Lung (tissue), 12 donors: ENCODE measurements around the gene BARD1. TPM values are rescaled to one million over a fixed set of nuclear protein-coding genes. Genes with fewer than 3 reads are reported as not detected.

Experiments
- ATAC-seq: fragments of 200-7000 bp; cut with Tn5 transposase; one replicate; pipeline ENCODE4 v1.9.1; 2020; ENCODE audit warnings: moderate number of reproducible peaks; ENCODE audit not compliant: insufficient read depth, low FRiP score
- DNase-seq, 3 donors: peaks; one replicate each; pipeline ENCODE4 v3.0.0-alpha.2; 2013 to 2017
- H3K27ac ChIP-seq, 2 donors: one replicate each; pipeline ENCODE4 v1.5.1; 2013; ENCODE audit warnings: mild to moderate bottlenecking in 2 of 2, moderate library complexity in 2 of 2, control low read depth in 1 of 2, inconsistent platforms in 1 of 2, low read depth in 1 of 2, low read length in 1 of 2
- H3K27me3 ChIP-seq, 3 donors: one replicate each; pipeline ENCODE4 v1.5.1; 2013; ENCODE audit warnings: low read length in 2 of 3; ENCODE audit not compliant: control insufficient read depth in 3 of 3, insufficient read depth in 3 of 3
- H3K36me3 ChIP-seq, 4 donors: one replicate each; pipeline ENCODE4 v1.5.1; 2013; ENCODE audit warnings: low read length in 4 of 4, mild to moderate bottlenecking in 1 of 4, moderate library complexity in 1 of 4; ENCODE audit not compliant: control insufficient read depth in 4 of 4, insufficient read depth in 4 of 4
- H3K4me1 ChIP-seq, 5 donors: one replicate each; pipeline ENCODE4 v1.5.1; 2013; ENCODE audit warnings: low read length in 5 of 5, mild to moderate bottlenecking in 2 of 5, moderate library complexity in 1 of 5; ENCODE audit not compliant: control insufficient read depth in 5 of 5, insufficient read depth in 5 of 5
- H3K4me3 ChIP-seq: one replicate; pipeline ENCODE4 v1.5.1; 2013; ENCODE audit warnings: mild to moderate bottlenecking, control low read depth, moderate library complexity
- H3K9ac ChIP-seq, 2 donors: one replicate each; pipeline ENCODE4 v1.5.1; 2013; ENCODE audit warnings: low read length in 2 of 2, control low read depth in 1 of 2; ENCODE audit not compliant: insufficient read depth in 1 of 2
- H3K9me3 ChIP-seq, 4 donors: one replicate each; pipeline ENCODE4 v1.5.1; 2013; ENCODE audit warnings: low read length in 3 of 4, mild to moderate bottlenecking in 1 of 4, moderate library complexity in 1 of 4; ENCODE audit not compliant: control insufficient read depth in 4 of 4, insufficient read depth in 3 of 4
- CTCF ChIP-seq: IDR thresholded peaks from 2 replicates; pipeline ENCODE4 v1.5.1; 2012; ENCODE audit warnings: mild to moderate bottlenecking; ENCODE audit errors: control extremely low read depth, extremely low read depth
- WGBS, 2 donors: extraction: QIAGEN DNeasy Blood & Tissue Kit; methylation state at CpG; one replicate each; pipeline ENCODE4 v1.1.7; 2013; 5-methylcytosine and 5-hydroxymethylcytosine counted together
- polyA plus RNA-seq, 2 donors: library from polyadenylated mRNA; stranded (reverse); fragments of 200-250 nt; gene quantifications; one replicate each; pipeline ENCODE4 v1.2.1, GENCODE V29; 2013
- total RNA-seq, 2 donors: library from RNA; depleted of rRNA in 1 of 2; stranded (reverse); fragments of >200 nt in 1 of 2; gene quantifications; one replicate each; pipeline ENCODE4 v1.2.1, GENCODE V29; 2014 to 2021
- donor health status: control.
- donor health status: control.
- donor health status: Bipolar disorder and iron deficiency.
- donor health status: healthy.
- donor health status: DM: yes; HTN: yes; CAD: no.

BARD1 gene
- total and polyA plus RNA-seq, 4 donors, result 1.9 to 33.7 (median 8.2) TPM

GRCh38 chr2:214772443-214773015 lies 37.0 kb downstream of the BARD1 start:
- Histone ChIP-seq H3K9ac (no peak overlapping the region), H3K4me1 (peaks cover 0 to 8% (median 0%) of the 10 kb centered on the region in 5 donors), H3K4me3 (no peak overlapping the region), H3K27ac (no peak overlapping the region), H3K9me3 (peaks cover 0 to 7% (median 4%) of the 10 kb centered on the region in 4 donors), H3K36me3 (peaks cover 1 to 35% (median 8%) of the 10 kb centered on the region in 4 donors), H3K27me3 (no peaks in the 10 kb centered on the region)
- no peak for DNase-seq
- no peak for TF ChIP-seq CTCF
- no peak for ATAC-seq
- 55 to 88% methylated on average over 3 of the region's 3 CpGs for WGBS, 2 donors

- Histone ChIP-seq H3K9me3 (no peaks in the 10 kb centered on the region), H3K4me1 (peaks cover 0 to 3% (median 0%) of the 10 kb centered on the region in 5 donors), H3K27ac (no peak overlapping the region), H3K27me3 (no peaks in the 10 kb centered on the region), H3K9ac (no peak overlapping the region), H3K36me3 (peaks cover 2 to 20% (median 13%) of the 10 kb centered on the region in 4 donors), H3K4me3 (no peak overlapping the region)
- TF ChIP-seq CTCF, result no peak
- 96 to 98% methylated on average over 2 of the region's 2 CpGs for WGBS, 2 donors
- ATAC-seq (no peak), DNase-seq (no peak)
These were observed 44.3 kb downstream of the BARD1 start for GRCh38 chr2:214765180-214765579.

GRCh38 chr2:214753455-214753854 lies 56.0 kb downstream of the BARD1 start:
- Histone ChIP-seq H3K27me3 (no peaks in the 10 kb centered on the region), H3K27ac (no peak overlapping the region), H3K36me3 (peaks cover 3 to 22% (median 15%) of the 10 kb centered on the region in 4 donors), H3K4me1 (no peaks in the 10 kb centered on the region), H3K9me3 (no peaks in the 10 kb centered on the region), H3K9ac (no peak overlapping the region), H3K4me3 (no peak overlapping the region)
- WGBS, 2 donors, result 64 to 66% methylated on average over 2 of the region's 2 CpGs
- no peak for TF ChIP-seq CTCF
- ATAC-seq, result no peak
- no peak for DNase-seq

GRCh38 chr2:214750529-214750928 lies 59.0 kb downstream of the BARD1 start:
- H3K27me3 ChIP-seq, result no peaks in the 10 kb centered on the region
- H3K36me3 ChIP-seq, result peaks cover 3 to 15% (median 11%) of the 10 kb centered on the region in 4 donors
- 93% methylated on average over 2 of the region's 2 CpGs for WGBS, 2 donors
- H3K4me1 ChIP-seq, result no peaks in the 10 kb centered on the region
- no peak for ATAC-seq
- no peak overlapping the region for H3K27ac ChIP-seq
- no peak for TF ChIP-seq CTCF
- H3K9me3 ChIP-seq, result no peaks in the 10 kb centered on the region
- DNase-seq, result no peak
- H3K4me3 ChIP-seq, result no peak overlapping the region
- H3K9ac ChIP-seq, result no peak overlapping the region
